GM03348 (cell line): ENCODE measurements around the gene PCYT2.

ENCODE experiments used
- DNase-seq: peaks from one replicate; pipeline ENCODE4 v3.0.0; 2012; ENCODE audit warnings: low spot score

Gene PCYT2

GRCh38 chr17:81942167-81942553, 31.0 kb upstream of the PCYT2 start:
- DNase-seq: no peak

- DNase-seq: no peak
These were observed 30.4 kb upstream of the PCYT2 start for GRCh38 chr17:81941484-81942166.

GRCh38 chr17:81940538-81941483, 29.6 kb upstream of the PCYT2 start:
- DNase-seq: no peak

DNA sequence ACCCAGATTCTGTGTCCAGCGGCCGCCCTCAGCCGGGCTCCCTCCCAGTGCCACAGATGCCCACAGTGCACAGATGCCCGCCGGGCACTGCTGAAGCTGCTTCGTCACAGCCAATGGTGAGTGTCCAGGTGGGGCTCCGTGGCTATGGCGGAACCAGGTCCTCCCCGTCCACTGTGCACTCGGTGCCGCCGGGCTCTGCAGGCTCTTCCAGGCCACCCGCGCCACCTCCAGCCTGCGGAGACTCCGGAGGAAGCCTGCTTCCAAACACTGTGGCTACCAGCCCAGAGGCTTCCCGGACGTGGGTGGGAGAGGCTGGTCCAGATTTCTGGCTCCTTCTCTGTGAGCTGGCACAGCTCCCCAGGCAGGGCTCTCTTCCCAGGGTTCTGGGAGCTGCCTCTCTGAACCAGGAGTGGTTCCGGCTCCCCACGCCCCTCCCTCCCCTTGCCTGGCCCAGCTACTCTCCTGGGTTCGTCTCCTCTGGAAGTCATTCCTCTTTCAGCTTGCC, 28.7 kb upstream of the PCYT2 start:
- peak; percentile 77 for DNase-seq

- no peak for DNase-seq
These were observed 28.0 kb upstream of the PCYT2 start for GRCh38 chr17:81939218-81939617.

DNA sequence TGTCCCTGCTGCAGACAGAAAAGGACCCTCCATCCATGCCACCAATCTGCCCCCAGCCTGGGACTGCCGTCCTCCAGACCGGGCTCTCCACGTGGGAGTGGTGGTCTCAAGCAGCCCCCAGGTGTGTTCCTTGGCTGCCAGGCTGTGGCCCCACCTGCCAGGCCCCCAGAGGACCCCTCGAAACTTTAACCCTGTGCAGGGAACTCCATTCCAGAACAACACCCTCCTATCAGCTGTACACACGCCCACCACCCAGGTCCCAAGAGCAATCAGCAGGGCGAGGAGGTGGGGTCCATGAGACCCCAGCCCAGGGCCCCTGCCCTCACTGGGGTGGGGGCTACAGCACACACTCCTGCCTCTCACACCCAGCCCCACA, 24.5 kb upstream of the PCYT2 start:
- no peak for DNase-seq

- no peak for DNase-seq
These were observed 23.9 kb upstream of the PCYT2 start for GRCh38 chr17:81934850-81935708.

DNA sequence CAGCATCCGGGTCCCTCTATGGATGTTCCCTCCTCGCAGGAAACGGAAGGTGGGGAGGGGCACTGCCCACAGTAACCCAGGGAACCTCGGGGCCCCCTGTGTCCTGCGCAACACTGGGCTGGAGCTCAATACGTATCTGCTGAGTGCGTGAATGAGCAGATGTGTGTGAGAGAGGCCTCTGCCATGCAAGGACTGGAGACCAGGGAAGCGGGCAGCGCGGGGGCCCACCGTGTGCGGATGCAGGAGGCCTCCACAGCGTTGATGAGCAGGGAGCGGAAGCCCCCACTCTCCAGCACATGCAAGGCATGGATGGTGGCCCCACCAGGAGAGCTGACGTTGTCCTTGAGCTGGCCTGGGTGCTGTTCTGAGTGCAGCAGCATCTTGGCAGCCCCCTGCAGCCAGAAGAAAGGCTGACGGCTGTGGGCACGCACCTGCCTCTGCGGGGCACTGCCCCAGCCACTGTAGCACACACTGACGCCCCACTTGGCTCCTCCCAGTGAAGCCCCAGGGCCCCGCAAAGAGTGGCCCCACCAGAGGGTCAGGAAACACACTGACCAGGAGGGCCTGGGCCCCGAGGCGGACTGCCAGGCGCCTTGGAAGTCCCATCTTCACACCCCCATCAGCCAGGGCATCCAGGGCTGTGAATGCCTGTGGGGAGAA, 23.0 kb upstream of the PCYT2 start:
- no peak for DNase-seq

DNA sequence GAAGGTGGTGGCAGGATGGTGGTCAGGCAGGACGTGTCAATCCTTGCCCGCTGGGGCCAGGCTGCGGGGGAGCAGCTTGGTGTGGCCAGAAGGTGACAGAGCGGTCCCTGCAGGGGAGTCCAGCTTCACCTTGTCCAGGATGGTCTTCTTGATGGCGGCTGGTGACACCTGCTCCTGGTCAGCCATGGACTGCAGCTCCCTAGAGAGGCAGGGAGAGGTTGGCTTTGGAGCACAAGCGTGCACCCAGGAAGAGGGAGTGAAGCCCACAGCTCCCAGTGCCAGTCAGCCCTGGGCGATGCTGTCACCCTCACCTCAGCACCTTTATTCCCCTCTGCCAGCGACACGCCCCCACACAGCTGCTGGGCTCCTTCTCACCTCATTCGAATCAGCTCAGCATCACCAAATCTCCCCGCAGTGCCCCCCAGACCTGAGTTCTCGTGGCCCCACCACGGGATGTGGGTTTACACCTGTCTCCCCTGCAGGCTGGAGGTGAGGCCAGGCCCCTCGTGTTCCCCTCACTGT, 22.0 kb upstream of the PCYT2 start:
- no peak for DNase-seq

- DNase-seq: no peak
These were observed 21.3 kb upstream of the PCYT2 start for GRCh38 chr17:81932333-81932983.

GRCh38 chr17:81931557-81932332, 20.5 kb upstream of the PCYT2 start:
- no peak for DNase-seq

- DNase-seq: no peak
These were observed 20.0 kb upstream of the PCYT2 start for GRCh38 chr17:81931189-81931556.

GRCh38 chr17:81930142-81931125, 19.2 kb upstream of the PCYT2 start:
- no peak for DNase-seq

DNA sequence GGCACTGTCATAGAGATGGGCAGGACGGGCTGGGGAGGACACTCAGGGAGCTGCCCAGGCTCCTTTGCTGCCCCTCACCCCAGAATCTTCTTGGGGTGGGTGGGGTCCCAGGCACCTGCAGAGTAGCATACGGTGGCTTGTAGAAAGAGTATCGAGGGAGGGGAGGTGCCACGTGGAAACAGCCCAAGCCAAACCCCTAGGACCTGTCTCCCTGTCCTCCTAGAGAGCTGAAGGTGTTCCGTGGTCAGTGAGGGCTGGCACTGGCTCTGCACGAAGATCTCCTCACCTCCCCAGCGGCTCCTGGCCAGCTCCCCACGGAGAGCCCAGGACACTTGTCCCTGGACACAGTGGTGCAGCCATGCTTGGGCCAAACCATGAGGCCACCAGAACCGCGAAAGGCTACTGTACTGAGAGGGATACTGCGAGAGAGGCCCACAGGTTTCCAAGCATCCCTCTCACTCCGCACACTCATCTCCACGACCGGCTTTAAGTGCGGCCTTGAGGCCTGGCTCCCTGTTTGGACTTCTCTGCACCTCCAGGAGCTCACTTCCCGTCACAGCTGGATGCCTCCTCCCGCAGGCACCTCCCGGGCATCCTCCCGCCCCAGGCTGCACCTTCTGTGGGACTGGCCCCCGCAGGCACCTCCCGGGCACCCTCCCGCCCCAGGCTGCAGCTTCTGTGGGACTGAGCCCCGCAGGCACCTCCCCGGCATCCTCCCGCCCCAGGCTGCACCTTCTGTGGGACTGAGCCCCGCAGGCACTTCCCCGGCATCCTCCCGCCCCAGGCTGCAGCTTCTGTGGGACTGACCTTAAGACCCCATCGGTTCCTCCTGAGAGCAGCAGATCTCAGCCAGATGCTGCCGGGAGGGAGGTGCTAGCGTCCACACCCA, 18.3 kb upstream of the PCYT2 start:
- no peak for DNase-seq

DNA sequence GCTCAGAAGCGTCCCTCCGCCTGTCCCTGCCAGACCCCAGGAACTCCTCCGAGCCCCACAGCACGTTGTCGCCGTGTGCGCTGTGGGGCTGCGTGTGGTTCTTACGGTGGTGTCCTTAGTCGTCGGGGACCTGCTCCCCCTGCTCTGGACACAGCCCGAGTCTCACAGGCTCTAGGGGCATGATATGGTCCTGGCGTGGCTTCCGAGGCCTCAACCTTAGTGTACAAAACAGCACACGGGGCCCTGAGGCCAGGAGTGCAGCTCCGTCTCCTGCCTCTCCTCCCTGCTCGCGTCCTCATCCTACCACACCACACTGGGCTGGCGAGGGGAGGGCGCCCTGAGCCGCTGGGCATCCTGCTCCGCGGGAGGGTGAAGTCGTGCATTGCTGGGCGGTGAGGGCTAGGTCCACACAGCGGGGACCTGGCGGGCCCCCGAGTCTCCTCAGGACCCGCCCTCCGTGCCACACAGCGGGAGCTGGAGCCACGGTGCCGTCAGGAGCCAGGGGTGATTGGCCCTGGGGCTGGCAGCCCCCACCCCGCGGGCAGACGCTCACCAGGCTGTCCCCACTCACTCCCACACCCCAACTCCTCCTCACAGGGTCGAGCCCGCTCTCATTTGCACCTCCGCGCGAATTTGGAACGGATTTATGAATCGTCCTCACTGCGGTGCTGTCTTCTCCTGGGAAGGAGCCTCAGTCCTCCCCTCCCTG, 17.5 kb upstream of the PCYT2 start:
- no peak for DNase-seq

GRCh38 chr17:81927653-81928543, 16.7 kb upstream of the PCYT2 start, which contains the start of gene MAFG:
Gene MAFG (minus strand): TSS chr17:81927735. CDS start chr17:81923185, 4,550 bp downstream.
- peak; percentile 97 for DNase-seq
